Nephron (organoid): ENCODE measurements around the gene BUB3.

ENCODE experiments used
- H3K27ac Mint-ChIP-seq, 3 experiments: 2 replicates each; pipeline ENCODE4 v1.8.0; 2020; ENCODE audit warnings: mixed read lengths in 3 of 3, mild to moderate bottlenecking in 2 of 3, moderate library complexity in 1 of 3
- H3K27me3 Mint-ChIP-seq: 2 replicates; pipeline ENCODE4 v1.8.0; 2021; ENCODE audit warnings: low read depth, mild to moderate bottlenecking, moderate library complexity, mixed read lengths
- H3K36me3 Mint-ChIP-seq: 2 replicates; pipeline ENCODE4 v1.8.0; 2020; ENCODE audit warnings: low read depth, mixed read lengths
- H3K4me1 Mint-ChIP-seq: 2 replicates; pipeline ENCODE4 v1.8.0; 2020; ENCODE audit warnings: mixed read lengths
- H3K4me3 Mint-ChIP-seq, 3 experiments: 2 replicates each; pipeline ENCODE4 v1.8.0; 2020; ENCODE audit warnings: mild to moderate bottlenecking in 3 of 3, mixed read lengths in 3 of 3, moderate library complexity in 2 of 3
- H3K9me3 Mint-ChIP-seq: 2 replicates; pipeline ENCODE4 v1.8.0; 2020; ENCODE audit warnings: mixed read lengths
- TF ChIP-seq, protein P1 (sequence below), 3 experiments: fragments of 200-600 bp; sonication (generic); IDR thresholded peaks; one replicate each; pipeline ENCODE4 v1.5.0; 2021; ENCODE audit warnings: antibody characterized with exemption in 3 of 3; ENCODE audit not compliant: unreplicated experiment in 3 of 3

The BUB3 gene, protein sequence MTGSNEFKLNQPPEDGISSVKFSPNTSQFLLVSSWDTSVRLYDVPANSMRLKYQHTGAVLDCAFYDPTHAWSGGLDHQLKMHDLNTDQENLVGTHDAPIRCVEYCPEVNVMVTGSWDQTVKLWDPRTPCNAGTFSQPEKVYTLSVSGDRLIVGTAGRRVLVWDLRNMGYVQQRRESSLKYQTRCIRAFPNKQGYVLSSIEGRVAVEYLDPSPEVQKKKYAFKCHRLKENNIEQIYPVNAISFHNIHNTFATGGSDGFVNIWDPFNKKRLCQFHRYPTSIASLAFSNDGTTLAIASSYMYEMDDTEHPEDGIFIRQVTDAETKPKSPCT

GRCh38 chr10:123154092-123154710 is at the start of gene BUB3:
BUB3 (plus strand) TSS chr10:123154402; CDS start chr10:123154918, 516 bp downstream.
- H3K27me3 Mint-ChIP-seq: peaks cover 51% of the 10 kb centered on the region
- H3K4me3 Mint-ChIP-seq: peak within 1 kb of the TSS; percentile 98 to 100 (median 99)
- peaks cover 32% of the 10 kb centered on the region for H3K36me3 Mint-ChIP-seq
- H3K9me3 Mint-ChIP-seq: no peaks in the 10 kb centered on the region
- H3K27ac Mint-ChIP-seq: peak within 1 kb of the TSS; percentile 85 to 95 (median 91)
- TF ChIP-seq, protein P1, sequence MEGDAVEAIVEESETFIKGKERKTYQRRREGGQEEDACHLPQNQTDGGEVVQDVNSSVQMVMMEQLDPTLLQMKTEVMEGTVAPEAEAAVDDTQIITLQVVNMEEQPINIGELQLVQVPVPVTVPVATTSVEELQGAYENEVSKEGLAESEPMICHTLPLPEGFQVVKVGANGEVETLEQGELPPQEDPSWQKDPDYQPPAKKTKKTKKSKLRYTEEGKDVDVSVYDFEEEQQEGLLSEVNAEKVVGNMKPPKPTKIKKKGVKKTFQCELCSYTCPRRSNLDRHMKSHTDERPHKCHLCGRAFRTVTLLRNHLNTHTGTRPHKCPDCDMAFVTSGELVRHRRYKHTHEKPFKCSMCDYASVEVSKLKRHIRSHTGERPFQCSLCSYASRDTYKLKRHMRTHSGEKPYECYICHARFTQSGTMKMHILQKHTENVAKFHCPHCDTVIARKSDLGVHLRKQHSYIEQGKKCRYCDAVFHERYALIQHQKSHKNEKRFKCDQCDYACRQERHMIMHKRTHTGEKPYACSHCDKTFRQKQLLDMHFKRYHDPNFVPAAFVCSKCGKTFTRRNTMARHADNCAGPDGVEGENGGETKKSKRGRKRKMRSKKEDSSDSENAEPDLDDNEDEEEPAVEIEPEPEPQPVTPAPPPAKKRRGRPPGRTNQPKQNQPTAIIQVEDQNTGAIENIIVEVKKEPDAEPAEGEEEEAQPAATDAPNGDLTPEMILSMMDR (IDR thresholded peaks at IDR 0.05; ENCODE audit: unreplicated experiment in 3 of 3): no peak
- peaks cover 22% of the 10 kb centered on the region for H3K4me1 Mint-ChIP-seq

DNA sequence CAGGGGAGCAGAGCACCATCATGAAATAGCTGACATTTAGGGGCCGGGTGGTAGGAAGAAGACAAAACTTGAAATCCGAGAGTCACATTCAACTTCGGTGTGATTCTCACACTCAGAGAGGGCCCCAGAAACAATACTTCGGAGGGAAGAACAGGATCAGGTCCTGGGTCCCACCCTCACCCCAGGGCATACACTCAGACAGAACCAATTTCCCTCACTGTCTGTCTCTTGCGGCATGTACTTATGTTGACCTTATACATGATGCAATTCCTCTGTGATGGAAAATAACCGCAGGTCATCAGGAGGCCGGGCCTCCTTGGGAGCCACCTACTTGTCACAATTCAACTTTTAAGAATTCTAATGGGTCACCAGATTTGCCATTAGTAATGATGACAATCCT is 44.7 kb upstream of the BUB3 start:
- Mint-ChIP-seq H3K4me3 (no peak overlapping the region), H3K9me3 (no peaks in the 10 kb centered on the region), H3K27ac (no peak overlapping the region), H3K36me3 (no peaks in the 10 kb centered on the region), H3K27me3 (peaks cover 50% of the 10 kb centered on the region), H3K4me1 (no peaks in the 10 kb centered on the region)
- TF ChIP-seq, protein P1 (IDR thresholded peaks at IDR 0.05; ENCODE audit: unreplicated experiment in 3 of 3): no peak

GRCh38 chr10:123117644-123118417 is 36.4 kb upstream of the BUB3 start:
- H3K27ac Mint-ChIP-seq: no peak overlapping the region
- H3K9me3 Mint-ChIP-seq: no peaks in the 10 kb centered on the region
- H3K4me1 Mint-ChIP-seq: no peaks in the 10 kb centered on the region
- H3K36me3 Mint-ChIP-seq: no peaks in the 10 kb centered on the region
- H3K27me3 Mint-ChIP-seq: peaks cover 76% of the 10 kb centered on the region
- TF ChIP-seq, protein P1 (IDR thresholded peaks at IDR 0.05; ENCODE audit: unreplicated experiment in 3 of 3): no peak
- H3K4me3 Mint-ChIP-seq: no peak overlapping the region

DNA sequence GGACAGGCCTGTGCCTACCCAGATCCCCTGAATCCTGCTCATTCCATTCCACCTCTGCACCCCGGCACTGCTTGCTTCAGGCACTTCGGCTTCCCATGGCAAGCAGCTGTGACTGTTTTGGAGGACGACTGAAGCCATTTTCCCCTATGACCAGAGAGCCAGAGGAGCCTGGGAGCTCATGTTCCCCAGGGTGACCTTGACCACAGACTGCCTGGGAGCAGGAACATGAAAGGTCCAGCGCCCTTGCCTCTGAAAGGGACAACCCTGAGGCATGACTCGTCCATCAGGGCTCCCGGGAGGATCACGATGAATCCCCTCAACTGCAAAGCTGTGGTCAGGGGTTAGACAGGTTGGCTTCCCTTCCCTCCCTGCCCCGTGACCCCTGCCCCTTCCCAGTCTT is 35.1 kb upstream of the BUB3 start:
- Mint-ChIP-seq H3K4me3 (no peak overlapping the region), H3K27me3 (peaks cover 86% of the 10 kb centered on the region), H3K36me3 (no peaks in the 10 kb centered on the region), H3K9me3 (no peaks in the 10 kb centered on the region), H3K27ac (no peak overlapping the region), H3K4me1 (no peaks in the 10 kb centered on the region)
- TF ChIP-seq, protein P1 (IDR thresholded peaks at IDR 0.05; ENCODE audit: unreplicated experiment in 3 of 3): no peak

GRCh38 chr10:123126246-123126645 is 28.0 kb upstream of the BUB3 start:
- no peaks in the 10 kb centered on the region for H3K9me3 Mint-ChIP-seq
- TF ChIP-seq, protein P1 (IDR thresholded peaks at IDR 0.05; ENCODE audit: unreplicated experiment in 3 of 3): no peak
- H3K27ac Mint-ChIP-seq: no peak overlapping the region
- no peaks in the 10 kb centered on the region for H3K4me1 Mint-ChIP-seq
- no peak overlapping the region for H3K4me3 Mint-ChIP-seq
- no peaks in the 10 kb centered on the region for H3K36me3 Mint-ChIP-seq
- peaks cover 95% of the 10 kb centered on the region for H3K27me3 Mint-ChIP-seq
